Lower leg skin (tissue), 3 donors: ENCODE measurements around the gene SZT2.

ENCODE experiments used
- CTCF ChIP-seq, 3 donors: fragments of 450-650 bp; IDR thresholded peaks; one replicate each; pipeline ENCODE4 v1.5.1; 2016; ENCODE audit warnings: antibody characterized with exemption in 3 of 3, mild to moderate bottlenecking in 3 of 3, moderate library complexity in 2 of 3
- POLR2A ChIP-seq, 2 donors: fragments of 450-650 bp; IDR thresholded peaks; one replicate each; pipeline ENCODE4 v1.6.1; 2016 to 2017; ENCODE audit warnings: antibody characterized with exemption in 2 of 2, mild to moderate bottlenecking in 1 of 2, moderate library complexity in 1 of 2

DNA sequence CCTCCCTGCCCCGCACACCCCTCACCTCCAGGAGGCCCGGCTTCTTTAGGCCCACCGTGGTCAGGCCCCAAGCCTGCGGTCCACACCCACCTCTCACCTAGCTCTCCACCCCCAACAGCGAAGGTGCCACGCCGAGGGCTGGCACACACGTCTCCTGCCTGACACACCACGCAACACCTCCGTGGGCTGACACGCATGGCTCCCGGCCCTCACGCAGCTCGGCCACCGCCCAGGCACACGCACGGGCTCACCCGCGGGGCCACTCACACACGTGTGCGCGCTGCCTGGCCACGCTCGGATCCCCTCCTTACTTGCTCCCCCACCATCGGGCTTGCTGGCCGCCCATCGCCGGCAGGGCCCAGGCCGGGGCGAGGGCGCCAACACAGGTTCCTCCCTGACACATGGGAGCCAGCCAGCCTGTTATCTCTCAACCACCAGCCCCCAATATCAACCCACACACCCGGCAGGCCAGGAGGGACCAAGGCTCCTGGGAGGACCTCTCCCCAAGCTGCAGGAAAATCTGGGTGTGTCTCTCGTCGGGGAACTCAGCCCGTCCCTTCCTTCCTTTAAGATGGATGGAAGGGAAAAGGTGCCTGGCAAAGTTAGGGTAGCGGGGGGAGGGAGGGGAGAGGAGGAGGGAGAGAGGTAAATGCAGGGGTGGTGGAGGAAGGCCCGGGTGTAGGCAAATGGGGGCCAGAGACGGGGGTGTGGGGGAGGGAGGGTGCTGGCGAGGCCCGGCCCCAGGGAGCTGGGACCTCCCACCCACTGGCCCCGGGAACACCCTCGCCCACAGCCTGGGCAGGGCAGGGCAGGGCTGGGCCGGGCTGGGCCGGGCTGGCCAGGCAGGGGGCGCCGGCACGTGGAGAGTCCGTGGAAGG is 22.4 kb upstream of the SZT2 start:
- no peak for TF ChIP-seq CTCF (IDR thresholded peaks at IDR 0.05)
- TF ChIP-seq POLR2A (IDR thresholded peaks at IDR 0.05), result no peak
